Hematopoietic multipotent progenitor cell (in vitro differentiated cells): Measurements from ENCODE around the gene GRM3. TPM values are rescaled to one million over a fixed set of nuclear protein-coding genes. Genes with fewer than 3 reads are reported as not detected.

Experiments
- DNase-seq, 3 donors: peaks; one replicate each; pipeline ENCODE4 v3.0.0-alpha.2; 2011 to 2015; ENCODE audit warnings: low read depth in 2 of 3, low spot score in 2 of 3
- total RNA-seq: library from RNA; depleted of rRNA; stranded (reverse); fragments of >200 nt; gene quantifications from one replicate; pipeline ENCODE4 v1.2.3, GENCODE V29; 2012

GRM3 gene
- total RNA-seq, 1 donor, result not detected

- DNase-seq, result no peak
Observed at GRCh38 chr7:86784765-86785164, 141.1 kb downstream of the GRM3 start.

GRCh38 chr7:86785641-86786040 lies 141.9 kb downstream of the GRM3 start:
- no peak for DNase-seq

GRCh38 chr7:86786376-86786775 lies 142.7 kb downstream of the GRM3 start:
- DNase-seq, result no peak

GRCh38 chr7:86788948-86789347 lies 145.2 kb downstream of the GRM3 start:
- DNase-seq, result no peak

- DNase-seq, result no peak
Observed at GRCh38 chr7:86790383-86790782, 146.7 kb downstream of the GRM3 start.

GRCh38 chr7:86792260-86792659 lies 148.6 kb downstream of the GRM3 start:
- no peak for DNase-seq

- no peak for DNase-seq
Observed at GRCh38 chr7:86793136-86793535, 149.4 kb downstream of the GRM3 start.

- DNase-seq, result peak in 2 of 3 donors; percentile 5 to 29
Observed at GRCh38 chr7:86814661-86815379, 171.1 kb downstream of the GRM3 start.

- no peak for DNase-seq
Observed at GRCh38 chr7:86815556-86815955, 171.8 kb downstream of the GRM3 start.

GRCh38 chr7:86818903-86819302 lies 175.2 kb downstream of the GRM3 start:
- DNase-seq, result no peak

- no peak for DNase-seq
Observed at GRCh38 chr7:86823769-86824168, 180.1 kb downstream of the GRM3 start.

- DNase-seq, result no peak
Observed at GRCh38 chr7:86825264-86825663, 181.6 kb downstream of the GRM3 start.

- DNase-seq, result no peak
Observed at GRCh38 chr7:86826948-86827347, 183.2 kb downstream of the GRM3 start.

GRCh38 chr7:86833360-86833759 lies 189.7 kb downstream of the GRM3 start:
- DNase-seq, result no peak

GRCh38 chr7:86837235-86837634 lies 193.5 kb downstream of the GRM3 start:
- no peak for DNase-seq

GRCh38 chr7:86844608-86845007 lies 200.9 kb downstream of the GRM3 start:
- DNase-seq, result no peak

GRCh38 chr7:86846494-86847190 lies 202.9 kb downstream of the GRM3 start:
- no peak for DNase-seq

- no peak for DNase-seq
Observed at GRCh38 chr7:86848226-86848625, 204.5 kb downstream of the GRM3 start.

- DNase-seq, result no peak
Observed at GRCh38 chr7:86851566-86851965, 207.9 kb downstream of the GRM3 start.

GRCh38 chr7:86863452-86863851 lies 219.7 kb downstream of the GRM3 start:
- DNase-seq, result no peak

- DNase-seq, result no peak
Observed at GRCh38 chr7:86867163-86867762, 223.6 kb downstream of the GRM3 start.

GRCh38 chr7:86876146-86876545 lies 232.4 kb downstream of the GRM3 start:
- no peak for DNase-seq
